Daoy (cell line): ENCODE measurements around the gene RNF125. TPM values are rescaled to one million over a fixed set of nuclear protein-coding genes. Genes with fewer than 3 reads are reported as not detected.
A peak's percentile ranks its signal among the peaks of the same experiment; 100 is the strongest.
"Not testable (repeated sequence)": the region's sequence is repeated elsewhere in the genome, so short reads cannot be mapped to it uniquely, and the experiment has no call there.

Source experiments
- DNase-seq: peaks from one replicate; pipeline ENCODE4 v3.0.0-alpha.2; 2015; ENCODE audit warnings: low read depth
- total RNA-seq: library from RNA; depleted of rRNA; stranded (reverse); fragments of >200 nt; shearing (Covaris generic); gene quantifications from 2 replicates; pipeline ENCODE4 v1.2.3, GENCODE V29; 2014; rRNA removed

The RNF125 gene
- 0.18 and 0.57 TPM in 2 replicates for total RNA-seq

DNA sequence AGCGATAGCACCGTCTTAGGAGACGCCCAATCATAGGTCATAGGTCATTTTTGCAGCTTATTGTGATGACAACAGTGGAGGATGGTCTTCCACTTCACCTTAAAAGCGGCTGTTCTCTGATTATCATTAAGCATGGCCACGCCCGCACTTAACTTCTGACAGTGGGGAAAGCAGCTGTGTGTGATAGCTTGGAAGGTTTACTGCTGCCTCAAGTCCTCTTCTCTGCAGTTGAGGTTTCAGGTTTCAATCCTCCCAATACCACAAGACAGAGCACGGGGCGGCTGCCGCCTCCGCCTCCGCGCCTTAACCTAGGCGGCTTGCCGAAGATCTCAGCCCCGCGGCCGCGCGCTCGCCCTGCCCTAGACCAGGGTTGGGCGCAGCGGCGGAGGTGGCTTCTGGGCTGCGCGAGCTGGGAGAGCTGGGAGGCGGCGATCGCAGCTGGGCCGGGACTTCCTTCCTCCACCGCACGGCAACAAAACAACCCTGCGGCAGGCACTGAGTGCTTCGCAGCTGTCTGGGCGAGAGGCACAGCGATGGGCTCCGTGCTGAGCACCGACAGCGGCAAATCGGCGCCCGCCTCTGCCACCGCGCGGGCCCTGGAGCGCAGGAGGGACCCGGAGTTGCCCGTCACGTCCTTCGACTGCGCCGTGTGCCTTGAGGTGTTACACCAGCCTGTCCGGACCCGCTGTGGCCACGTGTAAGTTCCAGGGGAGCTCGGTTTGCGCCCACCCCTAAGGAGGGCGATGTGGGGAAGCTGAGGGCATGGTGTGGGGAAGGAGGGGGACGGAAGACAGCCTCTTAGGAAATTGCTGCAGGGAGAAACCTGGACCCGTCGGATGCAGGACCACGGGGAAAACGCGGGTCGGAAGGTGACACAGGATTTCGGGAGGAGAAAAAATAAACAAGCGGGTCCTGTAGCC lies at the start of gene RNF125:
Gene RNF125, plus strand, starts transcription at position 495 of the 920 bp plus-strand sequence. Its CDS starts 39 bp downstream, at position 534.
- peak; percentile 70 for DNase-seq

DNA sequence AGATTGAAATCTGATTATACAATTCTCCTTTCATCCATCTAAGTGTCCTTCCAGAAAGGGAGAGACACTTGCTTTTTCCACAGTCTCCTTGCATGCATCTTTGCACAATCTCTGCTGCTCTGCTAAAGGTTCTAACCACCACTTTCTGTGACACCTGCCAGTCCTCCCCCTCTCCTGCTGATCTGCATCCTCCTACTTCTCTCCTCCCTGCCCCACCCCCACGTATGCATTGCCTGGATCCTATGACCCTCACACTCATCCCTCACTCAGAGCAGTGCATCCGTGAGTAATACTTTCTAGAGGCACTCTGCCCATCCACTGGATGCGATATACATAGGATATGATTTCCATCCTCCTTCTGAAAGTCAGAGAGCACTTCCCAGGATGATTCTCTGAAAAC lies 48.0 kb upstream of the RNF125 start:
- no peak for DNase-seq

DNA sequence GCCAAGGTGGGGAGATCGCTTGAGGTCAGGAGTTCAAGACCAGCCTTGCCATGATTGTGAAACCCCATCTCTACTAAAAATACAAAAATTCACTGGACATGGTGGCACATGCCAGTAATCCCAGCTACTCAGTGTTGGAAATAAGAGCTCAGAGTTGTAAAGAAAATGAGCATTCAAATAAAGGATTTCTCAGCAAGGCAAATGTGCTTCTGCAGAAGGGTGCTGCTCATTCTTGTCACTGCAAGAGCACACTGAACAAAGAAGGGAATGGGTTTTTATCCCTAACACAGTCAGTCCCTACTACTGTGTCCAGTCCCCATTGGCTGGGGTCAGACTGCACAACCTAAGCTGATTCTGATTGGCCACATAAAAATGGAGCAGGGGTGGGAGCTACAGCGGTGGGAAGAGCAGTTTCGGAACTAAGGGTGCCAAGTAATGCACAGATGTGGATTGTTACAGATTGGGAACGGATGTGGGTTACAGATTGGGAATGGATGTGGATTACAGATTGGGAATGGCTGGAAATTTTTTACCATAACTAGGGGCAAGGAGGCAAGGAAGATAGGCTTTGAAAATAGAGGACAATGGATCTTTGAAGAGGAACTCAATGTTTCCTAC lies 44.6 kb upstream of the RNF125 start:
- no peak for DNase-seq

DNA sequence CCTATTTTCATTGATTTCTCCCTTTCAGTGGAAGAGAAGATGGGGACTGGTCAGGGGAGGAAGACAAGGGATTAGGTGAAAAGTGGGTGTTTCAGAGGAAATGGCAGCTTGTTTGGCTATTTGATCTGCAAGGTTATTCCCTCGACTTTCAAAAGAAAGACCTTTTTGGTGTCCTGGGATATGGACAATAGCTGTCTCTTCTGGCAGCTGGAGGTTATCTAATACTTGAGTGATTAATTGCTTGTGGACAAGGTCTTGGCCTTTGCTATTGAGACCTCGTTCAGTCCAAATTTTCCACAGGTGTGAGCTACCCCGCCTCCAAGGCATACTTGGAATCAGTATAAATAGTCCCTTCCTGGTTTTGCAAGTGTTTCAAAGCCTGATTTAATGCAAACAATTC lies 42.4 kb upstream of the RNF125 start:
- no peak for DNase-seq

DNA sequence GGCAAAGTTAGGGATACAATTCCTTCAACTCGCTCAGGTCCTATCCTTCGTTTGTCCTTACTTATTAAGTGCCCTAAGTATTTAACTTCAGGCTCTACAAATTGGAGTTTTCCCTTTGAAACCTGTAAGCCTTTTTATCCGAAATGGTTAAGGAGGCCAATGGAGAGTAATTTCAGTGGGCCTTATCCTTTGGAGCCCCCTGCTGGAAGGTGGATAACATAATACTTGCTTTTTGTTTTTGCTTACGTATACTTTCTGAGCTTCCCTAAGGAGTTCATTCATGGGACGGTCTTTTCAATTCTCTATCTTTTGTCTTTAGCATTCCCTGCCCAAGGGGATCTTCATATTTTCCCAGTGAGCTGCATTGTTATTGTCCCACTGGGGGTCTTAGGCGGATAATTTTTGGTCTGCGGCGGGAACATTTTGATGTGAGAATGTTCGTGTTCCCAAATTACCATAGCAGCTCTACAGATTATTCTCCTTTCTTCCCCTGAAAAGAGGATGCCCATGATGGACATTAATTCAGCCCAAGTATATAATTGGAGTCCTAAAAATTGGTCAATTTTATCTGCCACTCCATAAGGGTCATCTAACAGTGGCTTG lies 41.3 kb upstream of the RNF125 start:
- DNase-seq, result peak; percentile 30

DNA sequence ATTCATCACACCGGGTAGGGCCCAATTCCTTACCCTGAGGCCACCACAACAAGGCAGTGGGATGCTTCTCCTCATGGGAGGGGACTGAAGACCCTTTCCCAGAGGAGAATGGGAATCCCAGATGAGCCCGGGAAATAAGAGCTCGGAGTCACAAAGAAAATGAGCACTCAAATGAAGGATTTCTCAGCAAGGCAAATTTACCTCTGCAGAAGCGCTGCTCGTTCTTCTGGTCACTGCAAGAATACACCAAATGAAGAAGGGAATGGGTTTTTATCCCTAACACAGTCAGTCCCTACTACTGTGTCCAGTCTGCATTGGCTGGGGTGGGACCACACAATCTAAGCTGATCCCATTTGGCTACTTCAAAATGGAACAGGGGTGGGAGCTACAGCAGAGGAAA lies 40.0 kb upstream of the RNF125 start:
- DNase-seq, result no peak

DNA sequence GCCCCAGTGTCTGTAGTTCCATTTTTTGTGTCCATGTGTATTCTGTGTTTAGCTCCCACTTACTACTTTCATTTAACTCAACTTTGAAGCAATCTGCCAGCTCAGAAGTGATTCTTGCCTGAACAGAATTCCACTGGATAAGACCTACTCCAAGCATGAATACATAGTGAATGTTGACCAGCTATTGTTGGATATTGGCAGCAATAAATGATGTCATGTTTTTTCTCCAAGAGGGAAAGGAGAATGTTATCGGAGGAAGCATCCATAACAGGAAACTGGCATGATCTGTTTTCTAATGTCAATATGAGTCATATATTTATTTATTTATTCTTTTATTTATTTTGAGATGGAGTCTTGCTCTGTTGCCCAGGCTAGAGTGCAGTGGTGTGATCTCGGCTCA lies 38.9 kb upstream of the RNF125 start:
- DNase-seq, result no peak

DNA sequence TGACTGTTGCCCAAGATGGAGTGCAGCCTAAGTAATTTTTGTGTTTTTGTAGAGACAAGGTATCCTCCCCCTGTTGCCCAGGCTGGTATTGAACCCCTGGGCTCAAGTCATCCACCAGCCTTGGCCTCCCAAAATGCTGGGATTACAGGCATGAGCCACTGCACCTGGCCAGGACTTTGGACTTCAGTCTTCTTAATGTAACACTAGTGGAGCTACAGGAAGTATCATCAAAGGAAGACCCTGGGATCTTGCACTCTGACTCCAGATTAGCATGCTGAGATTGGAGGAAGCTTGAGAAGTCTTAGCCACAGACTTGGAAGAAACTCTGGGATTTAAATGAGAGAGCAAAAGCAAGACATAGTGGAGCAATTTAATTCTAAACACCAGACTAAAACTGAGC lies 37.8 kb upstream of the RNF125 start:
- no peak for DNase-seq

DNA sequence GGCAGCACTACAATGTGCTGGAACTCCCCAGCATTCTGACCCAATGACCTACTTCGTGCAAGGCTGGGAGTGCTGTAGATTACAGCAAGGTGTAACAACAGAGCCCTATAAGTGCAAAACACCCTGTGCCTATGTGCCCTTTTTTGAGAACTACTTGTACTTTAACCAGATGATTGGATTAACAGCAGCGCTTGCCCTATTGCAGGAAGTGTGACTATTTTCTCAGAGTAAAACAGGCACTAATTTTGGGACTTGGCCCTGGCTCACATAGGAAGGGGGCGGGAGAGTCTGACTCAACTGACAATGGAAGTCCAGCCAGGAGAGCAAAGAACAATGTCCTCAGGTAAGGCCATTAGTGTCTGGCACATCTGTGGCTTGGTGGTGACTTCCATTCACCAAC lies 35.6 kb upstream of the RNF125 start:
- no peak for DNase-seq

DNA sequence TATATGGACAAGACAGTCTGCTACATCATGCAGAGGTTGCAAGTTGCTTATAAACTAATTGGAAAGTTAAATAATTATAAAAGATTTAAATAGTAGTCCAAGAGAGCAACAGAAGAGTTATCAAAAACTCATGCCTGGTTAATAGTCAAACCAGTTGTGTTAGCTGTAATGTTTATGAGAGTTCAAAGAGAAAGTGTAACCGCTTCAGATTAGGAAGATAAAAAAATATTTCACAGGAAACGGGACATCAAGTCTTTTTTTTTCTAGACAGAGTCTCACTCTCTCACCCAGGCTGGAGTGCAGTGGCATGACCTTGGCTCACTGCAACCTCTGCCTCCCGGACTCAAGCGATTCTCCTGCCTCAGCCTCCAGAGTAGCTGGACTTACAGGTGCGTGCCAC lies 34.6 kb upstream of the RNF125 start:
- DNase-seq, result no peak

DNA sequence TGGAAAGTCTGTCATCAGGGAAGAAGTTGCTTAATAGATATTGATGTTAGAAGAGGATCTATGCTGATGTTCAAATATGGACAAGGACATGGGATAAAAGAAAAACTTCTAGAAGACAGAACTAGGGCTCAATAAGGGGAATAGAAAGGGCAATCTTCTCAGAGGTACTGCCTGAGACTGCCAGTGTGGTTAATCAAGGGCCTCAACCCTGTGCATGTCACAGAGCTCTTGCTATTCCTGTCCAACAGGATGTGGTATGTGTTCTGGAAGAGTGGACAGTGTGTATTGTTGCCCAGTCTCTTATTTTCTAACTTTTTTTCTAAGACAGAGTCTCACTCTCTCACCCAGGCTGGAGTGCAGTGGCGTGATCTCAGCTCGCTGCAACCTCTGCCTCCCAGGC lies 27.8 kb upstream of the RNF125 start:
- DNase-seq, result no peak

DNA sequence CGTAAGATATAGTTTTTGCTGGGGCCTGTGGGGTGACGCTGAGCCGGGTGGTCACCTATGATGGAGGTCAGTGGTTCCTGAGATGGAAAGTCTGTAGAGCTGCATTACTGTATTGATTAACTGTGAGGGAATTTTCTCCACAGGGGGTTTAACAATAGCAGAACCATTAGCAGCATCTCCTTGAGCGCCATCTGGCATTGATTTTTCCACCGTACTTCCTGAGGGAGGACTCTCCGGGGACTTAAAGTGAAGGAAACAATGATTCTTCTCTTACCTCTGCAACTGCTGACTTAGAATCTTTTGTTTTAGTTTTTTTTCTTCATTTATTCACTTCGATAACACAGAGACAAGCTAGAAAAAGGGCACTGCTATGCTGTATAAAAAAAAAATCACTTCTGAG lies 22.6 kb upstream of the RNF125 start:
- no peak for DNase-seq

DNA sequence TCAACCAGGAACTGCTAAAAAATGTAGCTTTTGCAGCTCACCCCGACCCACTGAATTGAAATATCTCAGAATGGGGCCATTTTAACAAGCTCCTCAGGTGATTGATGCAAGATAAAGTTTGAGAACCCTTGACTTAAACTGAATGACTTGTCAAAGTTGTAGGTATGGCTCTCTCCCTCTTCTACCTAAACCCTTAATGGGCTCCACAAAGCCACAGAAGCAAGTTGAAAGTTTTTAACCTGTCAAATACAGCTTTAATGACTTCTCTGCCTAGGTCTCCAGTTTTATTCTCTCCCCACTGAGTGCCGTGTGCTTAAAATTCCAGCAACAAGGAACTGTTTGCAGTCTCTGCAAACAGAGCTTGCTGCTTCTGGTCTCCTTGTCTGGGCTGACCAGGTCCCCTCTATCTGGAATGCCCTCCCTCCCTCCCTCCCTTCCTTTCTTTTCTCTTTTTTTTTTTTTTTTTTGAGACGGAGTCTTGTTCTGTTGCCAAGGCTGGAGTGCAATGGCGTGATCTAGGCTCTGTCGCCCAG lies 19.7 kb upstream of the RNF125 start:
- DNase-seq, result no peak

DNA sequence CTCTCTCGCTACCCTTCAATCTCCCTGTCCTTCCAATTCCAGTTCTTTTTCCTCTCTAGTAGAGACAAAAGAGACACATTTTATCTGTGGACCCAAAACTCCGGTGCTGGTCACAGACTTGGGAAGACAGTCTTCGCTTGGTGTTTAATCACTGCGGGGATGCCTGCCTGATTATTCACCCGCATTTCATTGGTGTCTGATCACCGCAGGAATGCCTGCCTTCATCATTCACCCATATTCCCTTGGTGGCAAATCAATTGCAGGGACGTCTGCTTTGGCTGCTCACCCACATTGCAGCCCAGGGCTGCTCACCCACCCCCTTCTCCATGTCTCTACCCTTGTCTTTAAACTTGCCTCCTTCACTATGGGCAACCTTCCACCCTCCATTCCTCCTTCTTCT lies 17.5 kb upstream of the RNF125 start:
- DNase-seq, result peak; percentile 1

DNA sequence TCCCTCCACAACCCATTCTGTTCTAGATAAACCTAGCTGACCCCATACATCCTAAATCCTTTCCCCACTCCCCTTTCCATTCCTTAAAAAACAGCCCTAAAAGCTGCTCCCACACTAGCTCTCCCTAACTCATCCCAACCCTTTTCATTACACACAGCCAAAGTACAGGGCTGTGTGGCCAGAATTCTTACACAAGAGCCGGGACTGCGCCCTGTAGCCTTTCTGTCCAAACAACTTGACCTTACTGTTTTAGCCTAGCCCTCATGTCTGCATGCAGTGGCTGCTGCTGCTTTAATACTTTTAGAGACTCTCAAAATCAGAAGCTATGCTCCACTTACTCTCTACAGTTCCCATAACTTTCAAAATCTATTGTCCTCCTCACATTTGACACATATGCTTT lies 14.8 kb upstream of the RNF125 start:
- not testable (repeated sequence) for DNase-seq

DNA sequence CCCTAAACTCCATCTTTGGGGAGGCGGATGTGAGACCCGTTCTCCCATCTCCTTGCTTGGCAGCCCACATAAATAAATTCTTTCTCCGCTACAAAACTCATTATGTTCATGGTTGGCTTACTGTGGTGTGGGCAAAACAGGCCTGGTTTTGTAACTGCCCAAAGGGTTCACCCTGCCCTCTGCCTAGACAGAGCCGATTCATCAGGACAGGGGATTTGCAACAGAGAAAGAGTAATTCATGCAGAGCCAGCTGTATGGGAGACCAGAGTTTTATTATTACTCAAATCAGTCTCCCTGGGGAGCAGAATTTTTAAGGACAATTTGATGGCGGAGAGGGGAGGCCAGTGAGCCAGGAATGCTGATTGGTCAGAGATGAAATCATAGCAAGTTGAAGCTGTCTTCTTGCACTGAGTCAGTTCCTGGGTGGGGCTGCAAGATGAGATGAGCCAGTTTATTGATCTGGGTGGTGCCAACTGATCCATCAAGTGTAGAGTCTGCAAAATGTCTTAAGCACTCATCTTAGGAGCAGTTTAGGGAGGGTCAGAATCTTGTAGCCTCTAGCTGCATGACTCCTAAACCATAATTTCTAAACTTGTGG lies 8.4 kb upstream of the RNF125 start:
- DNase-seq, result peak; percentile 5

DNA sequence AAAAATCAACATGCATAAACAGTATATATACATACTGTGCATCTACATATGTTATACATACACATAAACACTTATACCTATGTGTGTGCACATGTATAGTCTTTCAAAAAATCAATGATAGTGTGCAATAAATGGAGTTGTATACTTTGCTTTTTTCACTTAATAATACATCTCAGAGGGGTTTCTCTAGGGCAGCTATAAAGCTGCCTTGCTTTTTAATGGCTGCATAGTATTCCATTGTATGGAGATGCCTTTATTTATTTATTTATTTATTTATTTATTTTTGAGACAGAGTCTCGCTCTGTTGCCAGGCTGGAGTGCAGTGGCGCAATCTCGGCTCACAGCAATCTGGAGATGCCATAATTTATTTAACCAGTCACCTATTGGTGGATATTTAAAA lies 7.4 kb upstream of the RNF125 start:
- DNase-seq, result no peak

DNA sequence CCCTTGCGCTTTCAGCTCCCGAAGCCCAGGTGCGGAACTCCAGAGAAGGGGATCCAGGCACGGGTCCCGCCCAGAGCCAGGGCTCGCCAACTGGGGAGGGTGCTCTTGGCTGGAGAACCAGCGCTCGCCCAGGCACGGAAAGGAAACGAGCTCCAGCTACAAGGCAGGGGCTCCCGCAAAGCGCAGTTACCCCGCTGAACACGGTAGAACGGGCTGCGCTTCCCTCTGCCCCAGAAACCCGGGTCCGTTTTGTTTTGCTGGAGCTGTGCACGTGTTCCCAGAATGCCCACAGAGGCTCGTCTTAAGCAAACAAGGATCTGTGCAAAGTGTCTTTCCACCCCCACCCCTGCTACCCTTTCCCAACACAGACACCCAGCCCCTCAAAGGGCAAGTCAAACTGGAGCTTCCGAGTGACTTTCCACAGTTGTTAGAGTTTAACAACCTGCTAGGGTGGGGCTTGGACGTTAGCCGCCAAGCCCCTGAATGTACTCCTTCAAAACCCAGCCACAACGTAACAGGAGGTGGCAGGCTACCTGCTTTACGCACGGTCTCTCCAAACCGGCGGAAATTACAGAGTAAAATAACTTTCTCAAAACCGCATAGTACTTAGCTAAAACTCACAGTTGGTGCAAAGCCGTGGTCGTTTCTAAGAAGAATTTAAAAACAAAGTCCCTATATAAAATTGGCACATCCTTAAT lies 775 bp downstream of the RNF125 start:
- DNase-seq, result peak; percentile 39

DNA sequence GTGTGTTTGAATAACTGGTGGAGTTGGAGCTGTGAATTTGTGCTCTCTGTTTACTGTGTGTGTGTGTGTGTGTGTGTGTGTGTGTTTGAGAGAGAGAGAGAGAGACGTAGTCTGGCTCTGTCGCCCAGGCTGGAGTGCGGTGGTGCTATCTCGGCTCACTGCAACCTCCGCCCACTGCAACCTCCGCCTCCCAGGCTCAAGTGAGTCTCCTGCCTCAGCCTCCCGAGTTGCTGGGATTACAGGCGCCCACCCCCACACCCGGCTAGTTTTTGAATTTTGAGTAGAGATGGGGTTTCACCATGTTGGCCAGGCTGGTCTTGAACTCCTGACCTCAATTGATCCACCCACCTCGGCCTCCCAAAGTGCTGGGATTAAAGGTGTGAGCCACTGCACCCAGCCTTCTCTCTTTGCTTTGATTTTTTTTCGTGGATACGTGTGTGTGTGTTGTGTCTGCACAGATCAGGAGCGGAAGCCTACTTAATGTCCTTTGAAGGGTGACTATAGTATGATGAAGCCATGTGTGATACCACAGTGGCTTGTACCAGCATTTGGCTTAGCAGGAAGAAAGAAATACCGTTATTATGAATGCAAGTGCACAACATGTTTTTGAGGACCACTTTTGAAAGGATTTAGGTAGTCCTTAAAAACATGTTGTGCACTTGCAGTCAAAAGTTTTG lies 1.5 kb downstream of the RNF125 start:
- not testable (repeated sequence) for DNase-seq

DNA sequence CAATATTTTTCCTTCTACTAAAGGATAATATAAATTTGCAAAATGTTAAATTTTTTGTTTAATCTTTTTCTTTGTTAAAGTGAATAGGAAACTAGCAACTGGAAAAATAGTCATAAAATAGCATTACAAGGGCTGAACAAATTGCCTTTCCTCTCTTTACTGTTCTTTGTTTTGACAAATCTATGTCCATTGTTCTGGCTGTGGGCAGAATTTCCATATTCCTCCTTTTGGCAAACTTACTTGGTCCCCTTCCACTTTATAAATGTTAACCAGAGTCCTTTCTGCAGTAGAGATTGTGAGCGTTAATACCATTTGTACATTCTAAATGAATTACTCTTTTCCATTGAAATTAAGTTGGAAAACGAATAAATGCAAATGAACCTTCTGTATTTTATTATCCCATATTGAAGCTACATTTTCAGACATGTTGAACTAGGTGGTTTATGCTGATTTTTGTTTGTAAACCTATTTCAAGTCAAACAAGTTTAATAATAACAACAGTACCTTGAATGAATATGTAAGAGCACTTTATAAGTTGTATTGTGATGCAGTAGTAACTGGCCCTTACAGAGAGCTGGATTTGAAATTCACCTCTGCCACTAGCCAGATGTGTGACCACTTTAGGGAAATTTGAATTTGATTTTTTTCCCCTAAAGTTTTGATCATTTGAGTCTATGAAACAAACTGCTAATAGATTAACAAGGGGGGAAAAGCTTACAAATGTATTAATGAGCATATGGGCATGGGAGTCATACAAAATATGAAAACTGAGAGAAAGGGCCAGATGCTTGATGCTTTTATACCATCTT lies 3.3 kb downstream of the RNF125 start:
- DNase-seq, result no peak
